G401.6 (cell line): ENCODE measurements around the gene ADIPOR2.

Source experiments
- FAIRE-seq: peaks from 2 replicates; lab custom pipeline; 2012; peaks lifted over from hg19 to GRCh38; lab: Jason Lieb, UNC

ADIPOR2 gene

DNA sequence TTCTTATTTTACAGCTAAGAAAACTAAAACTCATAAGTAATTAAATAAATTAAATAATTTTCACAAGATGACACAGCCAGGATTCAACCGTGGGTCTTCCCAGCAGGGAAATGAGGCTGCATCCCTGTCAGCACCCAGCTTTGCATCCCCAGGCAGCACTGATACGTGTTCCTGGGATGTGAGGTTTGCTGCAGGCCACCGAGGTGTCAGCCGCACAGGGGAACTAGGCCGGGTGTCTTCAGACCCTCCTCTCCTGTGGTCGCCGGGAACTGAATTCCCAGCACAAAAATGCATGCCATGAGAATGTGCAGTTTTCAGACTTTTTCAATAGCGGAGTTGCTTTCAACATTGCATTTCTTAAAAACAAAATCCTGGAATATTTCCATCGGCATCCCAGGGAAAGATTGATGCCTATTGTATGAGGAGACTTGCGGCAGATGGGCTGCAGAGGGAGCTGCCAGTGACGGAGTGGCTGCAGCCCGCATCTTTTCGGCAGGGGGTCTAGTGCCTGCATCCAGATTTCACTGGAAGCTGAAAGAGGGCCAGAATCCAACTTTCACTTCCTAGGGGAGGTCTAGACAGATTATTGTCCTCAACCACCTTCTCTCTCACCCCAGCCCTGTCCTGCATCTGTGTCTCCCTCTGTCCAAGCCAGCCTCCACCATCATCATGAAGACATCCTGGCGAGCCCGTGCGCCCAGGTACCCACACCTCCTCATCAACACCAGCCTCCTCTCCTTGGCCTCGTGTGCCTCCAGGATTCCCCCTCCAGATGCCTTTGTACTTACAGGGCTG lies 142.1 kb downstream of the ADIPOR2 start:
- no peak for FAIRE-seq

DNA sequence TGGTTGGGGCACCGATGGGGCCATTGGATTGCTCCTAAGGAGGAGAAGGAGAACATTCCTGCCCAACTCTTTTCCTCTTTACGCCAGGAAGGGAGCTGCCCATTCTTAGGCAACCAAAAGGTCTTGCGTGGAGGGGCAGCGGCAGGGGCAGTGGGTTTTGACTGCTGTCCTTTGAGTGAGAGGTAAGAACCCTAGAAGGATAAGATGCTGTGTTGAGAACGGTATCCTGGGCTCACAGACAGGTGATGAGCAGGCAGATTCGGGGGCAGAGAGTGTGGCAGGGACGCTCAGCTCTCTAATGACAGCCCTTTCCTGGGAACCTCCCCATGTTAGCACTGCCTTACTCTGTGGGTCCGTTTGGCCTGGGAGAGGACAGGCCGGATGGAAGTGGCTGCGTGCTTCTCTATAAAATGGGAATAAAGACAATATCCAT lies 142.7 kb downstream of the ADIPOR2 start:
- FAIRE-seq, result no peak

DNA sequence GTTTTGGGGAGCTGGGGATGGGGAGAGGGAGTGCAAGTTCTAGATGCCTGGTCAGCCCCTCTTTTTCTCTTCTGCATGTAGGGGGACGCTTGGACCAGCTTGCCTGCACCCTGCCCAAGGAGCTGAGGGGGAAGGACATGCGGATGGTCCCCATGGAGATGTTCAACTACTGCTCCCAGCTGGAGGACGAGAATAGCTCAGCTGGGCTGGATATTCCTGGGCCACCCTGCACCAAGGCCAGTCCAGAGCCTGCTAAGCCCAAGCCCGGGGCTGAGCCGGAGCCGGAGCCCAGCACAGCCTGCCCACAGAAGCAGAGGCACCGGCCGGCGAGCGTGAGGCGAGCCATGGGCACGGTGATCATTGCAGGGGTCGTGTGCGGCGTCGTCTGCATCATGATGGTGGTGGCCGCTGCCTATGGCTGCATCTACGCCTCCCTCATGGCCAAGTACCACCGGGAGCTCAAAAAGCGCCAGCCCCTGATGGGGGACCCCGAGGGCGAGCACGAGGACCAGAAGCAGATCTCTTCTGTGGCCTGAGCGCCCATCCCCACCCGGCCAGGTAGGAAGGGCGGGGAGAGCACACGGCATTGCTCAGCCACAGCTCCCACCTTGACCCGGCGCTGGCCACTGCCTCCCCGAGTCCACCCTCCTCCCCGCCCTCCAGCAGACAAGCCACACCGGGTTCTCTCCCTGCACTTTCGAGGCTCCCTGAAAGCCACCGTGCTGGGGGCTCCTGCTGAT lies 143.5 kb downstream of the ADIPOR2 start:
- FAIRE-seq, result no peak

DNA sequence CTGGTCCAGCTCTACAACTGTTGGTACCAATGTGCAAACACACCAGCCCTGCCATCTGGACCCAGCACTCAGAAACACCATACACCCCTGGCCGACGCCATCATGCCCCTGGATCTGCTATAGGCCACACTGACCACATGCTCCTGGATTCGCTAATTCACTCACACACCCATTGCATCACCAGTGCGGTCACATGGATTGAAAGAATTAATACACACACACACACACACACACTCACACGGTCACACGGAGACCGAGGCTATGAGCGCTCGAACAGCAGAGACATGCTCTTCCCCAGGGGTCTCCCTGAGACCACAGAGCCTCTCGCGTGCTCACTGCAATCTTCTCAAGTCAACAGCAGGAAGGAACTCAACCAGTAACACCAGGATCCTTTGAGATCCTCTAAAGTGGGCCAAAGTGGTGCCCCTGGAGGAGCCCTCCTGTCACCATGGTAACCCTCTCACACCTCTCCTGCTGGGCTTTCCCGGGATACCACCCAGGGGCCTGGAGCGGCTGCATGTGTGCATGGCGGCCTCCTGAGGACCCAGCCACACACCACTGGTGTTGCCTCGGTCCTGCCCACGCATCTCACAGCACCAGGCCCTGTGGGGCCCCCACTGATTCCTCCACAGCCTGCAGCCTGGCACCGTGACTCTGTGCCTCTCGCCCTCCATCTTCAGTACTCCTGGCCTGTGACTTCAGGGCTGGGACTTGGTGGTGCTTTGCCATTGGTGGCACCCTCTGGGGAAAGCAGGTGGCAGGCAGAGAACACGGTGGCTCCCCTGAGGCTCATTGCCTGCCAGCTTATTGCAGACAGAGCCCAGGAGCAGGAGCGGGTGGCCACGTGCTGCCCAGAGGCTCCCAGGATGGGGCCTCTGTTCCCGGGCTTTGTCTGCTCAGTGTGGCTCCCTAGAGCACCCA lies 144.6 kb downstream of the ADIPOR2 start:
- FAIRE-seq, result no peak

DNA sequence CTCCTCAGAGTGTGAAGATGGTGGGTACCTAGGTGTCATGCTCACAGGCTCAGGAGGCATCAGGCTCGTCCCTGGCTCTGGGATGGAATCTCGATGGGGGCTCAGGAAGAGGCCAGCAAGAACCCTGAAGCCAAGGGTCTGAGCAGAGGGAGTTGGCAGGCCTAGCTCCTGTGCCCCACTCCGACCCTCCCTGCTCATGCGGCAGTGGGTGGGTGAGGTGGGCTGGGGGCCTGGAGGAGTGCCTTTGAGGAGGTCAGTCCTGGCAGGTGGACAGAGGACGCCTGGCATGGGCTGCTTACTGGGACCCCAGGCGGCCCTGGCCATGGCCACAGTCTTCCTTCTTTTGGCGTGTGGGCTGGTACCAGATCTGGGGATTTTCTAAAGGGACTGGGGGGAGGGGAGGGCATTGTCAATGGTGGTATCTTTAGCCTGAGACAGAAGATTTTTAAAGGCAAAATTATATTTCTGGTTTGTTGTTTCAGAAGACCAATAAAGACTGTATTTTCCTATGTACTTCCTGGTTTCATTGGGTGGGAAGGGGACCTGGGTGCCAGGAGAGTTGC lies 145.5 kb downstream of the ADIPOR2 start:
- no peak for FAIRE-seq

DNA sequence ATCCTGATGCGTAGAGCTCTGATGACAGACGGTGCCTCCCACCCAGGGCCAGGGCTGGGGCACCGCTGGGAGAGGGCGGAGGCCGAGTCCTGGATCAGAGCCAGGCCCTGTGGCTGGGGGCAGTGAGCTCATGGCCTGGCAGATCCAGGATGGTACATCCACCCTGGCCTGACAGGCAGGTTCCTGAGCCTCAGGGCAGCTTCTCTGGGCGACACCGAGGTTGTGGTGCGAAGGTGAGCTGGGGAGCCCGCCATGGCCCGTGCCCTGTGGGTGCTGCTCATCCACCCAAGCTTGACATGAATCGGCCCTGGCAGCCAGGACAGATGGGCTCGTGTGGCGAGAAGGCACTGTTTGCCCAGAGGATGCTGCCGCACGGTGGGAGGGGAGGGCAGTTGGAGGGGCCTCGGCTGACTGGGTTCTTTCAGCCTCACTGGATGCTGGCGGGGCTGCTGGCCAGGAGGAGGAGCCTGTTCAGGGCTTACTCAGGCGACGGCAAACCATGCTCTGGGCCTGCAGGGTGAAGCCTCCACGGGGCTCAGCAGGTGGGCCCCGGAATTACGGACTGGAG lies 146.1 kb downstream of the ADIPOR2 start:
- FAIRE-seq, result no peak

DNA sequence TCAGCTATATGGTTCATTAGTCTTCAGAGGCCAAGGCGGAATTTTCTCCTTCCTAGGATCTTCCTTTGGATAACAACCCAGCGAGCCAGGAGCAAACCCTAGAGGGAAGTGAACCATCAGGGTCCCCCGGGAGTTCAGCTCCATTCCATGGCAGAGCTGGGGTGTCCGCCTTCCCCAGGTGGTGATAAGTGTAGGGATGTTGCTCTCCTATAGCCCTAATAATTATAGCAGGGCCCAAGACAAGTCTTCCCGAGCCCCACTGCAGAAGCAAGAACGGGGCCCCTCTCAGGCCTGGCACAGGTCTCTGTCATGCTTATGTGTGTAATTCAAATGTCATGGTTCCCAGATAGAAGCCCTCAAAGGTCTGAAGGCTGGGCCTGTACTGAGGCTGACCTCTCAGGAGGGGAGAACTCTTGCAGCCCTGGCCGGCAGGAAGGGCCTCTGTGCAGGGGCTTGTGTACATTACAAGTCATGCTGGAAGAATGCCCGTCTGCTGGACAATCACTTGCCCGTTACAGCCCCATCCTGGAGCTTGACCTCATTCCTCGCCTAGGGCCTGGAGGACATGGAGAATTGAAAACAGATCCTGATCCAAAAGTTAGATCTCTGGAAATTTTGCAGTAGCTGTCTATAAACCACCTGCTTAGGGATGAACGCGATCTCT lies 146.8 kb downstream of the ADIPOR2 start:
- FAIRE-seq, result no peak
